NCI-H2107 treated with DMSO at 0.1 percent for 48 hours (cell line): Measurements from ENCODE around the gene CDC25B.

Source experiments
- DNase-seq: peaks from one replicate; lab custom pipeline; 2025; ENCODE audit not compliant: unreplicated experiment; lab: John Stamatoyannopoulos, UW

CDC25B gene

GRCh38 chr20:3802524-3803239 is 6.6 kb downstream of the CDC25B start:
- no peak for DNase-seq

GRCh38 chr20:3803289-3803688 is 7.2 kb downstream of the CDC25B start:
- no peak for DNase-seq

- DNase-seq = no peak
Observed at GRCh38 chr20:3803854-3804253, 7.7 kb downstream of the CDC25B start.

GRCh38 chr20:3804254-3804751 is 8.2 kb downstream of the CDC25B start:
- no peak for DNase-seq

- no peak for DNase-seq
Observed at GRCh38 chr20:3804781-3805180, 8.7 kb downstream of the CDC25B start.

GRCh38 chr20:3808544-3808943 is 12.4 kb downstream of the CDC25B start:
- DNase-seq = no peak

- peak; percentile 71 for DNase-seq
Observed at GRCh38 chr20:3811467-3812258, 15.6 kb downstream of the CDC25B start.

- no peak for DNase-seq
Observed at GRCh38 chr20:3812259-3812681, 16.2 kb downstream of the CDC25B start.

GRCh38 chr20:3812975-3813847 is 17.1 kb downstream of the CDC25B start:
- no peak for DNase-seq

- DNase-seq = no peak
Observed at GRCh38 chr20:3813848-3814581, 17.9 kb downstream of the CDC25B start.

GRCh38 chr20:3814928-3815495 is 18.9 kb downstream of the CDC25B start:
- no peak for DNase-seq

- DNase-seq = no peak
Observed at GRCh38 chr20:3815703-3816315, 19.7 kb downstream of the CDC25B start.

- DNase-seq = peak; percentile 19
Observed at GRCh38 chr20:3818155-3819151, 22.3 kb downstream of the CDC25B start.

GRCh38 chr20:3819411-3820047 is 23.4 kb downstream of the CDC25B start:
- no peak for DNase-seq

- DNase-seq = peak; percentile 68
Observed at GRCh38 chr20:3820048-3820900, 24.2 kb downstream of the CDC25B start, which contains the start of gene AP5S1. Gene AP5S1 (plus strand): TSS chr20:3820547. CDS start chr20:3822118, 1,571 bp downstream.

- DNase-seq = no peak
Observed at GRCh38 chr20:3820901-3821727, 25.0 kb downstream of the CDC25B start.
